Vein endothelial cell (primary cell): ENCODE measurements around the gene ASAP3. TPM values are rescaled to one million over a fixed set of nuclear protein-coding genes. Genes with fewer than 3 reads are reported as not detected.

Experiments
- total RNA-seq: library from RNA; depleted of rRNA; stranded (reverse); fragments of >200 nt; gene quantifications from 2 replicates; pipeline ENCODE4 v1.2.3, GENCODE V29; 2012

ASAP3 gene
- total RNA-seq, result 12.7 and 15.7 TPM in 2 replicates

DNA sequence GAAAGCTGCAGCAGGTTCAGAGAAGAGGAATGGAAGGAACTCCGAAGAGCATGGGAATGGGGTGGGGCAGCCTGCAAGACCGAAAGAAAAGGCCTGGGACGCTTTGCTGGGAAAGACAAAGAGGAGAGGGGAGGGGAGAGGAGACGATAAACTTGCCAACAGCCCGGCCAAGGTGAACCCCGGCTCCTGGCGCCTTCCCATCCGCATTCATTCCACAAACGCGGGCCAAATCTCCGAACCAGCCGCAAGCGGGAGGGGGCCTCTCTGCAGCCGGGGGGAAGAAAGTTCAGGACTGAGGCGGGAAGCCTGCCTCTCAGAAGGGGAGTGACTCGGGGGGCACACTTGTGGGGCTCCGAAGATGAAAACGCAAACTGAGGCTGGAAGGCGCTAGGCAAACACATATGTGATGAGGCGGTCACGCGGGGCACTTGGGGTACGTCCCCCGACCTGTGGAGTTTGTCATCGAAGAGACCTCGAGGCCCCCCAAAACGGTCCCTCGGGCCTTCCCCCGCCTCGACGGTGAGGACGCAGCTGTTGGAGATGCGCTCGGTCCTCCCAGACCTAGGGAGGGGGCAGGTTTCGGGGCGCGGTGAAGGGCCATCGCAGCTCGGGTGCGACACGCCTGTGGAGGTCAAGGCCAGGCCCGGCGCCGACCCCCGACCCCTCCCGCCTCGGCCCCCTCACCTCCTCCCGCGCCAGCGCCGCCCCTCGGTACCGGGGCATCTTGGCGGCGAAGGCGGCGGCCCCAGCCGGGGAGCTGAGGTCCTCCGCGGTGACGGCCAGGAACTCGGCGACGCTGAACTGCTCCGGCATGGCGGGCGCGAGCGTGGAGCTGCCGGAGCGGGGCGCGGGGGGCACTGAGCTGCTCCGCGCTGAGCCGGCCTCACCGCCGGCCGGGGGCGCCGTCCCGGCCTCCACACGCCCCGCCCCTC lies at the start of gene ASAP3:
Gene ASAP3 (minus strand): TSS at position 859 of the 932 bp plus-strand sequence. CDS start 46 bp downstream, at position 813.

DNA sequence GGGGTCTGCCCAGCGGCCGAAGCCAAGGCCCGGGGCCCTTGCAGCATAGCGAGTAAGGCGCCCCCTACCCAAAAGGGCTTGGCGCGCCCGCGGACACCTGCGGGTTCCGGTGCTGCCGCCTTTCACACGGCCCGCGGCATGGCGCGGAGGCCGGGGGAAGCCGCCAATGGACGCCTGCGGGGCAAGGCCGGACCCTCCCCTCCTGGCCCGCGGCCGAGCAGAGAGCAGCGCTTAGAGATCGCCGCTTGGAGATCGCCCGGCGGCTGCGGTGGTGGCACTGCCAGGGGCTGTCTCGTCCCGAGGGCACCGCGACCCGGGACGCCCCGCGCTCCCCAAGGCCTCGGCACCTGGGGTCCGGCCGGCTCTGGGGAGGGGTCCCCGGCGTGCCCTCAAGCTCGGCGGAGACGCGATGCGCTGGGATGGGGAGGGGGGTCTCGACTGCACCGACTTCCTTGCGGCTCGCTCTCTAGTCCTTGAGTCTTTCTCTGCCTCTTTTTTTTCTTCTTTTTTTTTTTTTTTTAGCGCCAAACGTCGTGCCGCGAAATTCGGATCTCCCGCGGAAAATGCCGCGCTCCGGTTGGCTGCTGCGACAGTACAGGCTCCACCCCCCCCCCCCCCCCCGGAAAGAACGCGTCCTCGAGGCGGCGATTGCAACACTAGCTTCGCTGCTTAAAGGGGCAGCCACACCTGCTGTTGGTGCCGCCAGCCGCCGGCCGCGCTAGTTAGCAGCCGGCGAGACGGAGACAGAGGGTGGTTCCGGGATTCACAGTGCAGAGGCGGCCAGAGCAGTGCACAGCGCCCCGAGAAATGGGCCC lies 47.0 kb upstream of the ASAP3 start, which contains the start of gene E2F2:
Gene E2F2 (minus strand): TSS at position 487 of the 815 bp plus-strand sequence. CDS start 440 bp downstream, at position 47.

DNA sequence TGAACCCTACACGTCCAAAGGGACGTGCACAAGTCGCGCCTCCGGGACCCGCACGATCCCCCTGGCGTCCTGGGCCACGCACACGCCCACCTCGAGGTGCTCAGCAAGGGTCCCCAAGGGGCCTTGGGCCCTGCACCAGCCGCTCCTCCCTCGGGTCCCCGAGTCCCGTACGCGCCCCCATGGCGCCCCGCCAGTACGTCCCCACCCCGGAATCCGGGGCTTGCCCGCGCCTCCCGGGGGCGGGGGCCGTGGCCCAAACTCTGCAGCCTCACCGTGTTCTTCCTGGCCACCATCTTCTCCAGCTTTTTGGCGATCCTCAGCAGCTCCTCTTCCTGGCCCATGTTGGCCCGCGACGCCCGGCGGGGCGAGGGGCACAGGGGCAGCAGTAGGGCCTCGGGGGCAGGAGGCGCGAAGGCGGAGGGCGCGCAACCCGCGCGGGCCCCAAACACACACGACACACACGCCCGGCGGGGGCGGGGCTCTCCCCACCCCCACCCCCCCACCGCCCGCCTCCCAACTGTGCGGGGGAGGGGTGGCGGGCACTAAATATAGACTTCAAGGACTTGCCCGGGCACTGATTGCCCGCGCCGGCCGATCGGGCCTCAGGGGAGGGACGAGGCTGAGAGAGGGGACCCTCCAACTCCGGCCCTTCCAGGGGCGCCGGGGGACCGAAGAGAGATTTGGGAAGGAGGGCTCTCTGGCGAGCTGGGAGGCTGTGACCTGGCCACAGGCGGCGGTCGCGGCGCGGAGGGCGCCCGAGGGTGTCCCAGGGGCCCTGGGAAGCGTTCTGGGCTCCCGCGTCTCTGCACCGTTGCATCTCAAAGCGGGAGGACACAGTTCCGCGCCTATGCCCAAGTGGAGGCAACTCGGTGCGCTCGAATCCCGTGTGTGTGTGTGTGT lies 59.4 kb downstream of the ASAP3 start, which contains the start of gene TCEA3:
Gene TCEA3 (minus strand): TSS at position 456 of the 900 bp plus-strand sequence. CDS start 115 bp downstream, at position 341.

Other genes starting within 250 kb of the ASAP3 start
- gene HNRNPR, start 139.9 kb downstream of the ASAP3 start, total RNA-seq, result 81.7 and 99.1 TPM in 2 replicates
- gene ZNF436, start 114.3 kb downstream of the ASAP3 start, total RNA-seq, result 23.2 and 29.2 TPM in 2 replicates
- 0.65 and 0.86 TPM in 2 replicates for gene TCEA3, start 59.4 kb downstream of the ASAP3 start, total RNA-seq
- 1.9 and 2.6 TPM in 2 replicates for gene E2F2, start 47.1 kb upstream of the ASAP3 start, total RNA-seq
- 400 and 449 TPM in 2 replicates for gene ID3, start 75.3 kb upstream of the ASAP3 start, total RNA-seq
- 687 and 944 TPM in 2 replicates for gene RPL11, start 207.6 kb upstream of the ASAP3 start, total RNA-seq